HepG2 (cell line): Measurements from ENCODE around the gene OR8B12.

Experiments
- CTCF ChIP-seq: sonication (generic); formaldehyde crosslinking; IDR thresholded peaks from 2 replicates; pipeline ENCODE4 v1.5.0; 2020; ENCODE audit warnings: mild to moderate bottlenecking, missing genetic modification reagents, moderate library complexity
- ESRRA ChIP-seq: sonication (generic); formaldehyde crosslinking; IDR thresholded peaks from 2 replicates; pipeline ENCODE4 v1.5.1; 2020; ENCODE audit warnings: mild to moderate bottlenecking, low read depth, missing genetic modification reagents
- MAX ChIP-seq: IDR thresholded peaks from 2 replicates; pipeline ENCODE4 v1.6.1; 2012; ENCODE audit warnings: inconsistent platforms
- MAZ ChIP-seq, 2 experiments: sonication (generic) in 1 of 2; formaldehyde crosslinking in 1 of 2; IDR thresholded peaks; 2 replicates each; pipeline versions ENCODE4 v1.5.0 to v1.6.1; 2012 to 2020; ENCODE audit warnings: low read depth in 2 of 2, mild to moderate bottlenecking in 2 of 2, borderline replicate concordance in 1 of 2, improper control_type of control experiment in 1 of 2, low read length in 1 of 2, missing genetic modification reagents in 1 of 2, moderate library complexity in 1 of 2
- ZBTB4 ChIP-seq: sonication (generic); formaldehyde crosslinking; IDR thresholded peaks from 2 replicates; pipeline ENCODE4 v1.4.0; 2020; ENCODE audit warnings: missing genetic modification reagents, mild to moderate bottlenecking, borderline replicate concordance

GRCh38 chr11:124577716-124578427 is 34.4 kb upstream of the OR8B12 start:
- TF ChIP-seq MAZ (IDR thresholded peaks at IDR 0.05; ENCODE audit: borderline replicate concordance, low read depth, low read length) (no peak), MAZ (CRISPR knock-in tag; IDR thresholded peaks at IDR 0.05; ENCODE audit: low read depth) (no peak), ZBTB4 (CRISPR knock-in tag) (no peak), ESRRA (CRISPR knock-in tag) (no peak), MAX (no peak), CTCF (CRISPR knock-in tag) (no peak)
